ENCODE measurements around the gene MTOR. TPM values are rescaled to one million over a fixed set of nuclear protein-coding genes. Genes with fewer than 3 reads are reported as not detected.

MTOR gene
- polyA plus RNA-seq, 3 donors, result 2.0 to 29.4 (median 3.3) TPM

GRCh38 chr1:11152755-11153154 is 109.6 kb downstream of the MTOR start:
- H3K4me1 Mint-ChIP-seq, result no peaks in the 10 kb centered on the region
- H4K20me1 ChIP-seq (ENCODE audit: insufficient read depth, low read length), result no peaks in the 10 kb centered on the region
- TF ChIP-seq, protein P1, sequence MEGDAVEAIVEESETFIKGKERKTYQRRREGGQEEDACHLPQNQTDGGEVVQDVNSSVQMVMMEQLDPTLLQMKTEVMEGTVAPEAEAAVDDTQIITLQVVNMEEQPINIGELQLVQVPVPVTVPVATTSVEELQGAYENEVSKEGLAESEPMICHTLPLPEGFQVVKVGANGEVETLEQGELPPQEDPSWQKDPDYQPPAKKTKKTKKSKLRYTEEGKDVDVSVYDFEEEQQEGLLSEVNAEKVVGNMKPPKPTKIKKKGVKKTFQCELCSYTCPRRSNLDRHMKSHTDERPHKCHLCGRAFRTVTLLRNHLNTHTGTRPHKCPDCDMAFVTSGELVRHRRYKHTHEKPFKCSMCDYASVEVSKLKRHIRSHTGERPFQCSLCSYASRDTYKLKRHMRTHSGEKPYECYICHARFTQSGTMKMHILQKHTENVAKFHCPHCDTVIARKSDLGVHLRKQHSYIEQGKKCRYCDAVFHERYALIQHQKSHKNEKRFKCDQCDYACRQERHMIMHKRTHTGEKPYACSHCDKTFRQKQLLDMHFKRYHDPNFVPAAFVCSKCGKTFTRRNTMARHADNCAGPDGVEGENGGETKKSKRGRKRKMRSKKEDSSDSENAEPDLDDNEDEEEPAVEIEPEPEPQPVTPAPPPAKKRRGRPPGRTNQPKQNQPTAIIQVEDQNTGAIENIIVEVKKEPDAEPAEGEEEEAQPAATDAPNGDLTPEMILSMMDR (IDR thresholded peaks at IDR 0.05), result no peak

GRCh38 chr1:11151826-11152612 is 110.3 kb downstream of the MTOR start:
- 100% methylated on average over 4 of the region's 9 CpGs for whole genome bisulfite sequencing (ENCODE audit: insufficient coverage)
- no peak overlapping the region for H3K27ac Mint-ChIP-seq
- no peak overlapping the region for H3K9ac ChIP-seq (ENCODE audit: insufficient read depth, low read length, poor library complexity, severe bottlenecking)
- no peaks in the 10 kb centered on the region for H3K9me3 ChIP-seq (replicated peaks in 1 of 2; ENCODE audit: control insufficient read depth in 1 of 2, insufficient read depth in 1 of 2, low read length in 2 of 2)
- H3K79me2 ChIP-seq (ENCODE audit: insufficient read depth, low read length), result no peaks in the 10 kb centered on the region
- no peak overlapping the region for H3K4me3 ChIP-seq (replicated peaks in 1 of 3; ENCODE audit: low read depth in 2 of 3, low read length in 3 of 3)
- H3K27me3 Mint-ChIP-seq (ENCODE audit: low read depth in 3 of 3), result no peaks in the 10 kb centered on the region
- no peak for DNase-seq
- no peaks in the 10 kb centered on the region for H3K4me1 Mint-ChIP-seq
- peaks cover 73 to 95% of the 10 kb centered on the region in 2 donors for H3K36me3 ChIP-seq (replicated peaks in 1 of 2; ENCODE audit: control insufficient read depth in 1 of 2, insufficient read depth in 2 of 2, low read length in 2 of 2)
- H3K27ac ChIP-seq (ENCODE audit: low read depth in 1 of 2, low read length in 2 of 2), result no peak overlapping the region
- H3K4me2 ChIP-seq (replicated peaks; ENCODE audit: extremely low read depth, low read length, poor library complexity, severe bottlenecking), result no peak overlapping the region
- H4K20me1 ChIP-seq (ENCODE audit: insufficient read depth, low read length), result no peaks in the 10 kb centered on the region
- H3K27me3 ChIP-seq (ENCODE audit: control insufficient read depth in 2 of 2, insufficient read depth in 2 of 2, low read length in 2 of 2), result no peaks in the 10 kb centered on the region
- TF ChIP-seq, protein P1 (IDR thresholded peaks at IDR 0.05), result no peak
- no peaks in the 10 kb centered on the region for H3K4me1 ChIP-seq (ENCODE audit: control insufficient read depth in 1 of 2, insufficient read depth in 2 of 2, low read length in 2 of 2)
- intact Hi-C loops (cut with micrococcal nuclease), result no loop called here
- H3K36me3 Mint-ChIP-seq, result peaks cover 76% of the 10 kb centered on the region in 2 donors
- peaks cover 0 to 2% (median 0%) of the 10 kb centered on the region in 7 donors for H3K9me3 Mint-ChIP-seq
- H2AFZ ChIP-seq (ENCODE audit: insufficient read depth, low read depth, low read length, poor library complexity, severe bottlenecking), result no peak overlapping the region
- no peak overlapping the region for H3K4me3 Mint-ChIP-seq

More at GRCh38 chr1:11152755-11153154, 109.6 kb downstream of the MTOR start:
- H3K27ac Mint-ChIP-seq, result no peak overlapping the region
- peaks cover 76% of the 10 kb centered on the region in 2 donors for H3K36me3 Mint-ChIP-seq
- 100% methylated on average over 6 of the region's 9 CpGs for WGBS (ENCODE audit: insufficient coverage)
- Histone ChIP-seq H3K9me3 (replicated peaks in 1 of 2; ENCODE audit: control insufficient read depth in 1 of 2, insufficient read depth in 1 of 2, low read length in 2 of 2) (no peaks in the 10 kb centered on the region), H3K79me2 (ENCODE audit: insufficient read depth, low read length) (no peaks in the 10 kb centered on the region), H3K4me3 (replicated peaks in 1 of 3; ENCODE audit: low read depth in 2 of 3, low read length in 3 of 3) (no peak overlapping the region), H3K4me1 (ENCODE audit: control insufficient read depth in 1 of 2, insufficient read depth in 2 of 2, low read length in 2 of 2) (no peaks in the 10 kb centered on the region), H3K27me3 (ENCODE audit: control insufficient read depth in 2 of 2, insufficient read depth in 2 of 2, low read length in 2 of 2) (no peaks in the 10 kb centered on the region), H3K4me2 (replicated peaks; ENCODE audit: extremely low read depth, low read length, poor library complexity, severe bottlenecking) (no peak overlapping the region), H3K27ac (ENCODE audit: low read depth in 1 of 2, low read length in 2 of 2) (no peak overlapping the region), H3K36me3 (replicated peaks in 1 of 2; ENCODE audit: control insufficient read depth in 1 of 2, insufficient read depth in 2 of 2, low read length in 2 of 2) (peaks cover 71 to 95% of the 10 kb centered on the region in 2 donors), H3K9ac (ENCODE audit: insufficient read depth, low read length, poor library complexity, severe bottlenecking) (no peak overlapping the region), H2AFZ (ENCODE audit: insufficient read depth, low read depth, low read length, poor library complexity, severe bottlenecking) (no peak overlapping the region)
- peaks cover 0 to 2% (median 0%) of the 10 kb centered on the region in 7 donors for H3K9me3 Mint-ChIP-seq
- no peak for DNase-seq
- H3K4me3 Mint-ChIP-seq, result no peak overlapping the region
- intact Hi-C loops (cut with micrococcal nuclease), result no loop called here
- no peaks in the 10 kb centered on the region for H3K27me3 Mint-ChIP-seq (ENCODE audit: low read depth in 3 of 3)
